Calu3 (cell line): Measurements from ENCODE around the gene ZNF232. TPM values are rescaled to one million over a fixed set of nuclear protein-coding genes. Genes with fewer than 3 reads are reported as not detected.
"Not testable (repeated sequence)": the region's sequence is repeated elsewhere in the genome, so short reads cannot be mapped to it uniquely, and the experiment has no call there.

Experiments
- BruUV-seq: library from RNA; stranded (reverse); fragments of 400-500 nt; replicated peaks from 2 replicates; lab custom pipeline; 2021; lab: Mats Ljungman, UMichigan
- CTCF ChIA-PET: fragments of 300-600 bp; sonication (Branson Sonifier 250); formaldehyde crosslinking; loops from one replicate; lab custom pipeline; 2022; ENCODE audit warnings: antibody characterized with exemption; lab: Charles Lee
- DNase-seq: peaks from one replicate; pipeline ENCODE4 v3.0.0; 2022
- H3K27ac Mint-ChIP-seq: one replicate; pipeline ENCODE4 v1.8.0; 2022; ENCODE audit warnings: mixed read lengths; ENCODE audit not compliant: unreplicated experiment
- H3K27me3 Mint-ChIP-seq: one replicate; pipeline ENCODE4 v1.8.0; 2022; ENCODE audit warnings: mixed read lengths; ENCODE audit not compliant: unreplicated experiment
- H3K36me3 Mint-ChIP-seq: one replicate; pipeline ENCODE4 v1.8.0; 2022; ENCODE audit warnings: mild to moderate bottlenecking, moderate library complexity, mixed read lengths; ENCODE audit not compliant: insufficient read depth, unreplicated experiment
- H3K4me1 Mint-ChIP-seq: one replicate; pipeline ENCODE4 v1.8.0; 2022; ENCODE audit warnings: mild to moderate bottlenecking, low read depth, mixed read lengths; ENCODE audit not compliant: unreplicated experiment
- H3K4me3 Mint-ChIP-seq: one replicate; pipeline ENCODE4 v1.8.0; 2022; ENCODE audit warnings: mild to moderate bottlenecking, low read depth, moderate library complexity, mixed read lengths; ENCODE audit not compliant: unreplicated experiment
- H3K9me3 Mint-ChIP-seq: one replicate; pipeline ENCODE4 v1.8.0; 2022; ENCODE audit warnings: low read depth, mixed read lengths; ENCODE audit not compliant: unreplicated experiment
- CTCF ChIP-seq: fragments of 200-600 bp; IDR thresholded peaks from one replicate; pipeline ENCODE4 v1.8.0; 2022; ENCODE audit warnings: antibody characterized with exemption; ENCODE audit not compliant: unreplicated experiment
- intact Hi-C: fragments of 100-400 bp; cut with micrococcal nuclease; formaldehyde crosslinking; loops from one replicate; pipeline ENCODE4 v1.10.0; 2022; ENCODE audit not compliant: unreplicated experiment
- total RNA-seq: library from RNA; stranded (reverse); gene quantifications from 2 replicates; pipeline ENCODE4 v1.2.3, GENCODE V29; 2022

Gene ZNF232
- total RNA-seq, 1 experiment from 2014 or later, result 8.4 TPM

DNA sequence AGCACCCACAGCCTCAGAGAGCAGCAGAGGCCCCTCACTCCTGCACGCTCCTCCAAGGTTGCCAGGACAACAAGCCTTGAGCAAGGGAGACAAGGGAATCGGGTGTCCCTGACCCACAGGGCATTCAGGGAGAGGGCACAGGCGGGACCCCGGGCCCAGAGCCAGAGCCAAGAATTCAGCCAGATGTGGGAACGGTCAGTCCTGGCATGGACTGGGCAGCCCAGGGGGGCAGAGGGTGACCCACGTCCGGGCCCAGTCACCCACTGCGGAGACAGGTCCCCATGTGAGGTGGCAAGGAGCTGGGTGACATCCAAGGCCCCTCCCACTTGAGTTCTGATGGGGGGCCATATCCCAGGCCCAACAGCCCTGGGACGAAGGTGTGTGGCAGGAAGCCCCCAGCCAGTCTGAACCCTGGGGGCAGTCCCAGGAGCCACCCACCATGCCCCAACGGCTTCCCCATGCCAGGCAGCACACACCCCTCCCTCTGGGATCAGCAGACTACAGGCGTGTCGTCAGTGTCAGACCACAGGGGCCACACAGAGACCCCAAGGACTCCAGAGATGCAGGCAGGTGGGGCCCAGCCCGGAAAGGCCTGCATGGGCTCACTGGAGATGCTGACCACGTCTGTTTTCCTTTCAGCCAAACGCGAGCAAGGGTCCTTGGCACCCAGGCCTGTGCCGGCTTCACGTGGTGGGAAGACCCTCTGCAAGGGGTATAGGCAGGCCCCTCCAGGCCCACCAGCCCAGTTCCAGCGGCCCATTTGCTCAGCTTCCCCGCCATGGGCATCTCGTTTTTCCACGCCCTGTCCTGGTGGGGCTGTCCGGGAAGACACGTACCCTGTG, 27.2 kb upstream of the ZNF232 start:
- no peak for TF ChIP-seq CTCF
- intact Hi-C loops, result no loop called here
- Mint-ChIP-seq H3K36me3 (no peaks in the 10 kb centered on the region), H3K27ac (no peak overlapping the region), H3K4me1 (no peaks in the 10 kb centered on the region), H3K4me3 (no peak overlapping the region), H3K27me3 (no peaks in the 10 kb centered on the region), H3K9me3 (no peaks in the 10 kb centered on the region)
- no TSS peak for BruUV-seq
- CTCF ChIA-PET, result no interaction called here
- DNase-seq, result no peak

- DNase-seq, H3K4me1 Mint-ChIP-seq, H3K9me3 Mint-ChIP-seq, intact Hi-C loops, CTCF ChIA-PET, H3K4me3 Mint-ChIP-seq, H3K27ac Mint-ChIP-seq, BruUV-seq, H3K36me3 Mint-ChIP-seq, H3K27me3 Mint-ChIP-seq: not testable (repeated sequence)
Observed at GRCh38 chr17:5138198-5138544, 26.5 kb upstream of the ZNF232 start.

DNA sequence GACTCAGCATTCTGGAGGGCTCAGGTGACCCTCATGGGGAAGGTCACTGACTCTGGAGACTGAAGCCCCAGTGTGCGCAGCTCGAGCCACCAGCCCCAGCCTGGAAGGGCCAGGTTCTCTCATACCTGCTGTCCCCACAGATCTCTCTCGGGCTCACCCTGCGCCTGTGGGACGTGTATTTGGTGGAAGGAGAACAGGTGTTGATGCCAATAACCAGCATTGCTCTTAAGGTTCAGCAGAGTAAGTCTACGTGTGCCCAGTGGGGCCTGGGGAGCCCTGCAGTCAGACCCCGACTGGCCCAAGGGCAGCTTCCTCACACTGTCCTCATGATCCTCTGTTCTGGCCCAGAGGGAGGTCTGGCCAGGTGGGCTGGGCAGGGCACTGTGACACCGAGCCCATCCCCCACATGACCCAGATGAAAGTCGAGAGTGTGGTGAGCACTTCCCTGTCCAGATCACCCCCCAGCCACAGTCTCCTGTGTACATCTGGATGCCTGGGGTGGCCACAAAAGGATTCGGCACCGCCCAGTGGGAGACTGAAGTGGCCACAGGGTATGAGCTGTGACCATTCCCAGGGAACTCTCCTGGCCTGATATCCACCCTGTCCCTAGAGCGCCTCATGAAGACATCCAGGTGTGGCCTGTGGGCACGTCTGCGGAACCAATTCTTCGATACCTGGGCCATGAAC, 26.0 kb upstream of the ZNF232 start:
- intact Hi-C loops, result not testable (repeated sequence)

DNA sequence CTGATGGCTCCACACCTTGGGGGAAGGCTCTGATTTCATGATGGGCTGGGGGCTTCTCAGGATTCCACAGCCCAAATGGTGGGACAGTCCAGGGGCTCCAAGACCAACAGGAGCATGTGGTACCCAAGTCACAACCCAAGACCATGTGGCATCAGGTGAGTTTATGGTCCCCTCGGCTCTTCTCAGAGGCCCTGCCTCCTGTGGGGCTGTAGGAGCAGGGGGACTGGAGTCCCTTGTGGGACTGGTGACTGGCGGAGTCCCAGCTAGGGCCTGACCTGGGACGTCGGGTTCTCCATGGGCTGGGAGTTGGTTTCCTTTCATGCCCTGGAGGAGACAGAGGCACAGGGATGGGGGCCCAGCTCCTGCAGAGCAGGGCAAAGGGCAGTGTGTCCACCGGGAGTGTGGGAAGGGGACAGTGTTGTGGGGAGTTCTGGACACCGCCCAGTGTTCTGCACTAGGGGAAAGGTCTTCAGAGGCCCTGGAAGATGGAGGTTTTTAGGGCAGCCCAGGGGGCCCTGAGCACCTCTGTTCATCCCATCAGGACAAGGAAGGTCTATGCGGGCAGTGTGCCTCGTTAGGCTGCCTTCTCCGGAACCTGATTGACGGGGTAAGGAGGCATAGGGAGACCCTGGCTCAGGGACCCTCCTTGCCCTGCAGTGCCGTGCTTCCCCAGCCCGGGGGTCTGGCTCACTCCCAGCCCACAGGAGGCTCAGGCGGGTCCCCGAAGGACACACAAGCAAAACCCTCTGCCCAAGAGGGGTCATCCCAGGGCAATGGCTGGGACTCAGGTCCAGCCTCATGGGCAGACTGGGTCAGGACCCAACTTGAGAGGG, 25.1 kb upstream of the ZNF232 start:
- H3K36me3 Mint-ChIP-seq, H3K9me3 Mint-ChIP-seq, intact Hi-C loops: not testable (repeated sequence)

More for the DNA sequence above, 26.0 kb upstream of the ZNF232 start:
- H3K27ac Mint-ChIP-seq, H3K27me3 Mint-ChIP-seq, H3K9me3 Mint-ChIP-seq, CTCF ChIA-PET, H3K4me3 Mint-ChIP-seq, H3K36me3 Mint-ChIP-seq, BruUV-seq, DNase-seq, H3K4me1 Mint-ChIP-seq: not testable (repeated sequence)

GRCh38 chr17:5135726-5136579, 24.3 kb upstream of the ZNF232 start:
- Mint-ChIP-seq H3K4me3 (no peak overlapping the region), H3K36me3 (no peaks in the 10 kb centered on the region), H3K27me3 (peaks cover 7% of the 10 kb centered on the region), H3K4me1 (no peaks in the 10 kb centered on the region), H3K27ac (no peak overlapping the region), H3K9me3 (no peaks in the 10 kb centered on the region)
- BruUV-seq, result no TSS peak
- no peak for DNase-seq
- CTCF ChIA-PET, result no interaction called here
- no peak for TF ChIP-seq CTCF
- intact Hi-C loops, result no loop called here

More for the DNA sequence above, 25.1 kb upstream of the ZNF232 start:
- H3K27me3 Mint-ChIP-seq, H3K27ac Mint-ChIP-seq, BruUV-seq, CTCF ChIA-PET, DNase-seq, H3K4me3 Mint-ChIP-seq, H3K4me1 Mint-ChIP-seq: not testable (repeated sequence)

- H3K27ac Mint-ChIP-seq, intact Hi-C loops, DNase-seq, H3K4me3 Mint-ChIP-seq, H3K36me3 Mint-ChIP-seq, H3K4me1 Mint-ChIP-seq, CTCF ChIA-PET, BruUV-seq, H3K9me3 Mint-ChIP-seq: not testable (repeated sequence)
- peaks cover 15% of the 10 kb centered on the region for H3K27me3 Mint-ChIP-seq
Observed at GRCh38 chr17:5135131-5135712, 23.5 kb upstream of the ZNF232 start.

GRCh38 chr17:5134571-5134970, 22.9 kb upstream of the ZNF232 start:
- CTCF ChIA-PET, BruUV-seq, H3K27ac Mint-ChIP-seq, H3K36me3 Mint-ChIP-seq, DNase-seq, H3K9me3 Mint-ChIP-seq, H3K4me1 Mint-ChIP-seq, H3K4me3 Mint-ChIP-seq, intact Hi-C loops: not testable (repeated sequence)
- H3K27me3 Mint-ChIP-seq, result peaks cover 21% of the 10 kb centered on the region
